Ovary (tissue), 10 donors: ENCODE data around the gene CRY2. TPM values are rescaled to one million over a fixed set of nuclear protein-coding genes. Genes with fewer than 3 reads are reported as not detected.

Source experiments
- DNase-seq, 5 donors: peaks; one replicate each; pipeline ENCODE4 v3.0.0-alpha.2; 2019 to 2020
- H3K27ac ChIP-seq, 2 donors: fragments of 200-600 bp; one replicate each; pipeline versions ENCODE4 v1.5.1 to v1.8.0; 2019 to 2022
- H3K27me3 ChIP-seq: fragments of 200-600 bp; one replicate; pipeline ENCODE4 v1.8.0; 2022
- H3K36me3 ChIP-seq: fragments of 200-600 bp; sonication (generic); one replicate; pipeline ENCODE4 v1.5.1; 2019
- H3K4me1 ChIP-seq: one replicate; pipeline ENCODE4 v1.8.1; 2013; ENCODE audit warnings: mild to moderate bottlenecking, moderate library complexity; ENCODE audit not compliant: insufficient read depth
- H3K4me3 ChIP-seq: fragments of 200-600 bp; sonication (generic); one replicate; pipeline ENCODE4 v1.5.1; 2017
- H3K9me3 ChIP-seq, 2 donors: fragments of 200-600 bp in 1 of 2; sonication (generic) in 1 of 2; one replicate each; pipeline versions ENCODE4 v1.5.1 to v1.8.1; 2013 to 2019; ENCODE audit warnings: mild to moderate bottlenecking in 1 of 2, moderate library complexity in 1 of 2
- EP300 ChIP-seq: sonication (generic); formaldehyde crosslinking; IDR thresholded peaks from one replicate; pipeline ENCODE4 v1.6.1; 2017; ENCODE audit warnings: antibody characterized with exemption
- POLR2A ChIP-seq: fragments of 450-650 bp; IDR thresholded peaks from one replicate; pipeline ENCODE4 v1.6.1; 2017; ENCODE audit warnings: antibody characterized with exemption, mild to moderate bottlenecking, moderate library complexity
- WGBS, 3 donors: extraction: QIAGEN DNeasy Blood & Tissue Kit in 1 of 3; methylation state at CpG; one replicate each; pipeline versions ENCODE4 v1.1.5 to v1.1.7; 2013 to 2017; 5-methylcytosine and 5-hydroxymethylcytosine counted together
- intact Hi-C, 4 donors: fragments of 100-400 bp; cut with DNase I; formaldehyde crosslinking; loops; one replicate each; pipeline versions ENCODE4 v1.11.0 to v1.15.1; 2022 to 2023
- long read RNA-seq, 3 donors: library from polyadenylated mRNA in 2 of 3; unstranded in 2 of 3; transcript quantifications; one replicate each; pipeline ENCODE4 v2.0.0 and lab custom pipeline, GENCODE V29; 2021 to 2026
- polyA plus RNA-seq, 2 donors: library from polyadenylated mRNA; stranded (reverse); fragments of 200-250 nt in 1 of 2; fragments of 350-450 nt in 1 of 2; fragmentation: Illumina TruSeq in 1 of 2; extraction: RNeasy Lipid Tissue Mini Kit (QIAGEN cat#74804) in 1 of 2; gene quantifications; one replicate each; pipeline ENCODE4 v1.2.3, GENCODE V29; 2013 to 2014
- total RNA-seq, 7 donors: library from RNA; depleted of rRNA in 2 of 7; stranded (reverse); fragments of >200 nt in 2 of 7; fragmentation: NEBNext Ultra II Directional in 3 of 7; extraction: Animal tissue kit (Norgen Biotek cat#: 25700) in 3 of 7; gene quantifications; one replicate each; pipeline versions ENCODE4 v1.1.0 to v1.2.4, GENCODE V29; 2016 to 2023
- TF ChIP-seq, protein P1 (sequence below), 3 donors: fragments of 450-650 bp in 2 of 3; fragments of 200-600 bp in 1 of 3; IDR thresholded peaks; one replicate each; pipeline versions ENCODE4 v1.5.1 to v1.8.0; 2016 to 2022; ENCODE audit warnings: antibody characterized with exemption in 3 of 3, mild to moderate bottlenecking in 1 of 3
- donor health status: DM: no; HTN: no; CAD: no; lungs with moderate emphysema.
- donor health status: DM: no; HTN: no; CAD: no.
- donor health status: Bipolar disorder and iron deficiency.
- donor health status: DM: yes; HTN: yes; CAD: no.
- donor health status: DM: no; HTN: no; CAD: no.
- donor health status: DM: yes; HTN: yes; CAD: no.

CRY2 gene
- total RNA-seq (10 to 100 TPM; 44.8 to 94.2 (median 70.8) TPM), polyA plus RNA-seq (10 to 100 TPM; 37.2 to 38.0 TPM)
- long read RNA-seq, donor 1, full-length matches to known transcripts, result 19 of 90 reads
- long read RNA-seq, donor 1, partial matches to known transcripts, result 45 of 90 reads
- long read RNA-seq, donor 1, other reads (novel, unspliced or antisense), result 26 of 90 reads
- long read RNA-seq, donor 2, full-length matches to known transcripts, result 5 of 5 reads
- long read RNA-seq, donor 2, partial matches to known transcripts, result 0 of 5 reads
- long read RNA-seq, donor 2, other reads (novel, unspliced or antisense), result 0 of 5 reads
- long read RNA-seq, donor 3, full-length matches to known transcripts, result 62 of 106 reads
- long read RNA-seq, donor 3, partial matches to known transcripts, result 34 of 106 reads
- long read RNA-seq, donor 3, other reads (novel, unspliced or antisense), result 10 of 106 reads

DNA sequence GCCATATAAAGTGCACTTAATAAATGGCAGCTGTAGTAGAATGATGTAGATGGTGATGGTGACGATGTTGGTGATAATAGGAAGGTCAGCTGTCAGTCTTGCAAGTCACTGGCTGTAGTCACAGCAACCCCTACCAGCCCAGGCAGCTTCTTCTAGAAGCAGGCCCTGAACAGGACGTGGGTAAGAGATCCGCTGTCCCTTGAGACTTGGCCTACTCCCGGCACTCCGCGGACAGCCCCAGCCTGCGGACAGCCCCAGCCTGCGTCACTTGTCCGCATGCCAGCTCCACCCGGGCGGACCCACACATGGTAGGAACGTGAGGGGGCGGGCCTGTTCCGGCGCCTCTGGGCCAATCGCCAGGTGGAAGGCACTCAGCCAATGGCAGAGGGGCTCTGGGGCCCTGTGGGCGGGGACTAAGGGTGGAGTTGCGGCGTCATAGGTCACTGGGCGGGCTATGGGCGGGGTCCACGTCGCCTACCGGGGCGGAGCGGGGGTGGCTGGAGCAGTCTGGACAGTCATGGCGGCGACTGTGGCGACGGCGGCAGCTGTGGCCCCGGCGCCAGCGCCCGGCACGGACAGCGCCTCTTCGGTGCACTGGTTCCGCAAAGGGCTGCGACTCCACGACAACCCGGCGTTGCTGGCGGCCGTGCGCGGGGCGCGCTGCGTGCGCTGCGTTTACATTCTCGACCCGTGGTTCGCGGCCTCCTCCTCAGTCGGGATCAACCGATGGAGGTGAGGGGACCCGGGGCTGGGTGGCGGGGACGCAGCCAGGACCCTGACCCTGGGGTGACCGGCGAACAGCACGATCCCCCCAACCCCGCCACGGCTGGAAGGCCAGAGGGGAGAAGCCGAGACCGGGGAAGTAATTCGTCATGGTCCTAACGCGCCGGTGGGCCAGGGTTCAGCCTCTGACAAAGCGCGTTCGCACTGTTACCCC is at the start of gene CRY2:
TSS of gene CRY2 (plus strand) at position 502 of the 937 bp plus-strand sequence. CDS start at position 518, 16 bp downstream.
- 0% methylated on average over 52 to 75 of the region's 75 CpGs for WGBS, 3 donors
- intact Hi-C loops, result loop anchor here in 1 of 4 donors (1.0 to 2.0 kb wide), 2 partner anchors 53 to 72 kb away; no protein-coding TSS in a partner anchor
- Histone ChIP-seq H3K36me3 (no peaks in the 10 kb centered on the region), H3K27me3 (no peaks in the 10 kb centered on the region), H3K9me3 (no peaks in the 10 kb centered on the region), H3K4me3 (peak within 1 kb of the TSS; percentile 87), H3K27ac (peak within 1 kb of the TSS; percentile 88 to 91), H3K4me1 (peaks cover 17% of the 10 kb centered on the region)
- peak; percentile 95 for TF ChIP-seq POLR2A
- TF ChIP-seq EP300, result peak; percentile 73
- TF ChIP-seq, protein P1, sequence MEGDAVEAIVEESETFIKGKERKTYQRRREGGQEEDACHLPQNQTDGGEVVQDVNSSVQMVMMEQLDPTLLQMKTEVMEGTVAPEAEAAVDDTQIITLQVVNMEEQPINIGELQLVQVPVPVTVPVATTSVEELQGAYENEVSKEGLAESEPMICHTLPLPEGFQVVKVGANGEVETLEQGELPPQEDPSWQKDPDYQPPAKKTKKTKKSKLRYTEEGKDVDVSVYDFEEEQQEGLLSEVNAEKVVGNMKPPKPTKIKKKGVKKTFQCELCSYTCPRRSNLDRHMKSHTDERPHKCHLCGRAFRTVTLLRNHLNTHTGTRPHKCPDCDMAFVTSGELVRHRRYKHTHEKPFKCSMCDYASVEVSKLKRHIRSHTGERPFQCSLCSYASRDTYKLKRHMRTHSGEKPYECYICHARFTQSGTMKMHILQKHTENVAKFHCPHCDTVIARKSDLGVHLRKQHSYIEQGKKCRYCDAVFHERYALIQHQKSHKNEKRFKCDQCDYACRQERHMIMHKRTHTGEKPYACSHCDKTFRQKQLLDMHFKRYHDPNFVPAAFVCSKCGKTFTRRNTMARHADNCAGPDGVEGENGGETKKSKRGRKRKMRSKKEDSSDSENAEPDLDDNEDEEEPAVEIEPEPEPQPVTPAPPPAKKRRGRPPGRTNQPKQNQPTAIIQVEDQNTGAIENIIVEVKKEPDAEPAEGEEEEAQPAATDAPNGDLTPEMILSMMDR (IDR thresholded peaks at IDR 0.05), result no peak
- peak; percentile 100 for DNase-seq

DNA sequence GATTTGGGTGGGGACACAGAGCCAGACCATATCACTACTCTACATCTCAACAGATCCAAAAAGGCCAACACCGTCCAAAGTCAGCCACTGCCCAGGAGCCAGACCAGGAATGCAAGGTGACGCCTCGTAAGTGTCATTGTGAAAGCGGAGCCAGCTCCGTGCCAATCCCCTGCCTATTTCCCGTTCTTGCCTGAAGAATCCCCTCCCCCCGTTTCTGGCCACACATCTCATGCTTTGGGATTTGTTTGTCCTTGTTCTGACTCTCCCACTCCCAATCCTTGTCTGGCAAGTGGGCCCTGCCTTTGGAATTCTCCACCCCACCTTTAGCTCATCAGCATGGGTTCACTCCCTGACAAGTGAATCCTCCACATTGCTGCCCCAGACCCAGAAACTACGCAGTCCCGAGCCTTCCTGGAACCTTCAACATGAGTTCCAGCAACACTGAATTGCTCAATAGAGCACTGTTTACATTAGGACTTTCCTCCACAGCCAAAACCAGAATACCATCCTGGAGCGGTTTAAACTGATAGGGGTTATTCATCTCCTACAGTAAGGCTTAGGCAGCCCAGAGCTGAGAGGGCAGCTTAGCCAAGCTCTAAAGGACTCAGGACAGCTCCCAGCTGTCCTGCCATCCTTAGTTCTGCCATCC is 48.4 kb upstream of the CRY2 start:
- H3K36me3 ChIP-seq, result no peaks in the 10 kb centered on the region
- H3K27me3 ChIP-seq, result no peaks in the 10 kb centered on the region
- intact Hi-C loops, result no loop called here
- 67 to 82% (median 74%) methylated on average over 10 of the region's 10 CpGs for WGBS, 3 donors
- no peaks in the 10 kb centered on the region for H3K4me1 ChIP-seq
- DNase-seq, result no peak
- no peak overlapping the region for H3K27ac ChIP-seq
- H3K9me3 ChIP-seq, result no peaks in the 10 kb centered on the region
- TF ChIP-seq EP300 (no peak), POLR2A (no peak)
- TF ChIP-seq, protein P1 (IDR thresholded peaks at IDR 0.05), result no peak
- H3K4me3 ChIP-seq, result no peak overlapping the region

DNA sequence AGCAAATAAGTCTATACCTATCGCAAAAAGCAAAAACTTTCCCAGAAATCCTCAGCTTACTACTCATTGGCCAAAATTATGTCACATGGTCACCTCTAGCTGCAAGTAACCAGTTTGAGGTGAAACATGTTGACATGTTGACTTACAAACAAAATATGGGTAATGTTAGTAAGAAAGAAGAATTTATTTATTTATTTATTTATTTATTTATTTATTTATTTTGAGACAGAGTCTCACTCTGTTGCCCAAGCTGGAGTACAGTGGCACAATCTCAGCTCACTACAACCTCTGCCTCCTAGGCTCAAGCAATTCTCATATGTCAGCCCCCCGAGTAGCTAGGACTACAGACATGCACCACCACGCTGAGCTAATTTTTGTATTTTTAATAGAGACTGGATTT is 47.7 kb upstream of the CRY2 start:
- Histone ChIP-seq H3K27me3 (no peaks in the 10 kb centered on the region), H3K4me1 (no peaks in the 10 kb centered on the region), H3K36me3 (no peaks in the 10 kb centered on the region), H3K27ac (no peak overlapping the region), H3K9me3 (no peaks in the 10 kb centered on the region), H3K4me3 (no peak overlapping the region)
- no peak for TF ChIP-seq POLR2A
- TF ChIP-seq, protein P1 (IDR thresholded peaks at IDR 0.05), result no peak
- no peak for TF ChIP-seq EP300
- DNase-seq, result no peak
- 92 to 97% (median 97%) methylated on average over 3 of the region's 3 CpGs for WGBS, 3 donors
- intact Hi-C loops, result no loop called here

DNA sequence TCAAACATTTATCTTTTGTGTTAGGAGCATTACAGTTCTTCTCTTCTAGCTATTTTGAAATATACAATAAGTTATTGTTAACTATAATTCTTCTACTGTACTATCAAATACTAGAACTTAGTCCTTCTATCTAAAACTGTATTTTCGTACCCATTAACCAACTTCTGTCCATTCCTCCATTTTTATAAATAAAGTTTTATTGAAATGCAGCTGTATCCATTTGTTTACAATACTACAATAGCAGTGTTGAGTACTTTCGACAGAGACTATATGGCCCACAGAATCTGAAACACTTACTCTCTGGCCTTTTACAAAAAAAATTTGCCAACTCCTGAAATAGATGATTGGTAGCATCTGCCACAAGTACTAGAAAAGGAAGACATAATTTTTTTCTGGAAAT is 47.0 kb upstream of the CRY2 start:
- DNase-seq, result no peak
- no peaks in the 10 kb centered on the region for H3K36me3 ChIP-seq
- no peaks in the 10 kb centered on the region for H3K27me3 ChIP-seq
- WGBS, 3 donors, result 79 to 89% (median 84%) methylated on average over 2 of the region's 2 CpGs
- TF ChIP-seq EP300 (no peak), POLR2A (no peak)
- TF ChIP-seq, protein P1 (IDR thresholded peaks at IDR 0.05), result no peak
- H3K9me3 ChIP-seq, result no peaks in the 10 kb centered on the region
- no peaks in the 10 kb centered on the region for H3K4me1 ChIP-seq
- H3K4me3 ChIP-seq, result no peak overlapping the region
- no peak overlapping the region for H3K27ac ChIP-seq
- intact Hi-C loops, result no loop called here
